SU-DHL-6 (cell line): ENCODE data around the gene DDB1.

Source experiments
- H2AFZ ChIP-seq: fragments of 200-600 bp; sonication (generic); 2 replicates; pipeline ENCODE4 v1.6.1; 2014; ENCODE audit warnings: low read depth, mild to moderate bottlenecking, moderate library complexity, mixed read lengths, antibody characterized with exemption, low read length; ENCODE audit not compliant: severe bottlenecking
- H3F3A ChIP-seq: fragments of 200-600 bp; shearing (Covaris generic); 2 replicates; pipeline ENCODE4 v1.6.0; 2016; ENCODE audit warnings: antibody characterized with exemption, mild to moderate bottlenecking; ENCODE audit not compliant: insufficient read depth
- H3K27ac ChIP-seq: fragments of 200-600 bp; sonication (generic); 2 replicates; pipeline ENCODE4 v1.5.1; 2016; ENCODE audit warnings: low read depth, mild to moderate bottlenecking, low read length, moderate library complexity, mixed read lengths
- H3K27me3 ChIP-seq: fragments of 200-600 bp; sonication (generic), shearing (Covaris generic); 2 replicates; pipeline ENCODE4 v1.6.0; 2014; ENCODE audit warnings: mild to moderate bottlenecking, low read length
- H3K36me3 ChIP-seq: fragments of 200-600 bp; sonication (generic); 2 replicates; pipeline ENCODE4 v1.6.1; 2014; ENCODE audit warnings: mild to moderate bottlenecking, low read length, mixed read lengths
- H3K4me2 ChIP-seq: fragments of 300-600, 200-600 bp; shearing (Covaris generic), sonication (generic); 2 replicates; pipeline ENCODE4 v1.6.0; 2014; ENCODE audit warnings: low read length, low read depth, mild to moderate bottlenecking; ENCODE audit not compliant: poor library complexity, severe bottlenecking
- H3K4me3 ChIP-seq: fragments of 200-600 bp; sonication (generic); 2 replicates; pipeline ENCODE4 v1.5.1; 2014; ENCODE audit warnings: antibody characterized with exemption, low read length, mild to moderate bottlenecking, mixed read lengths; ENCODE audit not compliant: insufficient read depth, poor library complexity, severe bottlenecking
- H3K79me2 ChIP-seq: fragments of 200-600 bp; sonication (generic); 2 replicates; pipeline ENCODE4 v1.6.1; 2014; ENCODE audit warnings: mild to moderate bottlenecking, low read length, moderate library complexity; ENCODE audit not compliant: insufficient read depth
- H3K9ac ChIP-seq: fragments of 200-600 bp; sonication (generic); 2 replicates; pipeline ENCODE4 v1.7.0; 2014; ENCODE audit warnings: mild to moderate bottlenecking, low read length
- H3K9me2 ChIP-seq: fragments of 200-600 bp; sonication (generic); replicated peaks from 2 replicates; pipeline ENCODE4 v1.6.1; 2014; ENCODE audit warnings: low read length; ENCODE audit not compliant: insufficient read depth
- H3K9me3 ChIP-seq: fragments of 200-600 bp; sonication (generic); 2 replicates; pipeline ENCODE4 v1.6.1; 2014; ENCODE audit warnings: low read length, mixed read lengths; ENCODE audit not compliant: insufficient read depth
- H4K20me1 ChIP-seq: fragments of 200-600 bp; sonication (generic); 2 replicates; pipeline ENCODE4 v1.6.1; 2014; ENCODE audit warnings: low read depth, mild to moderate bottlenecking, antibody characterized with exemption, low read length, moderate library complexity, mixed read lengths
- CTCF ChIP-seq: fragments of 200-600 bp; sonication (generic); IDR thresholded peaks from one replicate; pipeline ENCODE4 v1.5.1; 2017; ENCODE audit warnings: antibody characterized with exemption, mild to moderate bottlenecking, low read length, moderate library complexity; ENCODE audit not compliant: insufficient read depth, poor library complexity, severe bottlenecking
- EZH2phosphoT487 ChIP-seq: fragments of 200-600 bp; sonication (generic), shearing (Covaris generic); conservative IDR thresholded peaks from 2 replicates; pipeline ENCODE4 v1.6.1; 2018; ENCODE audit warnings: mild to moderate bottlenecking, antibody characterized with exemption, low read length, moderate library complexity, mixed read lengths

DDB1 gene

GRCh38 chr11:61327669-61328071, 5.2 kb downstream of the DDB1 start:
- H3K4me2 ChIP-seq = no peak overlapping the region
- H3K9ac ChIP-seq = no peak overlapping the region
- no peak overlapping the region for H3K27ac ChIP-seq
- H3F3A ChIP-seq = no peaks in the 10 kb centered on the region
- H3K36me3 ChIP-seq = peaks cover 26% of the 10 kb centered on the region
- H3K79me2 ChIP-seq = peaks cover 52% of the 10 kb centered on the region
- no peaks in the 10 kb centered on the region for H3K27me3 ChIP-seq
- H4K20me1 ChIP-seq = peaks cover 17% of the 10 kb centered on the region; the same call in 1 of the 2 replicates
- TF ChIP-seq EZH2phosphoT487 (no peak), CTCF (no peak)
- H2AFZ ChIP-seq = no peak overlapping the region
- no peaks in the 10 kb centered on the region for H3K9me3 ChIP-seq
- H3K4me3 ChIP-seq = no peak overlapping the region
- H3K9me2 ChIP-seq = no peaks in the 10 kb centered on the region

- H3F3A ChIP-seq = no peaks in the 10 kb centered on the region
- H3K9ac ChIP-seq = no peak overlapping the region
- peaks cover 44% of the 10 kb centered on the region for H3K36me3 ChIP-seq
- H3K79me2 ChIP-seq = peaks cover 34% of the 10 kb centered on the region
- H3K4me2 ChIP-seq = no peak overlapping the region
- no peak overlapping the region for H2AFZ ChIP-seq
- TF ChIP-seq CTCF (no peak), EZH2phosphoT487 (no peak)
- no peak overlapping the region for H3K4me3 ChIP-seq
- no peak overlapping the region for H3K27ac ChIP-seq
- no peaks in the 10 kb centered on the region for H3K9me3 ChIP-seq
- 0 out of 2 replicates have a peak, but pooled peaks cover 4% of the 10 kb centered on the region for H4K20me1 ChIP-seq
- H3K27me3 ChIP-seq = no peaks in the 10 kb centered on the region
- no peaks in the 10 kb centered on the region for H3K9me2 ChIP-seq
These were observed 7.1 kb downstream of the DDB1 start for GRCh38 chr11:61325649-61326414.

GRCh38 chr11:61315260-61315659, 17.6 kb downstream of the DDB1 start:
- Histone ChIP-seq H4K20me1 (no peaks in the 10 kb centered on the region), H3K36me3 (peaks cover 17% of the 10 kb centered on the region; the same call in 1 of the 2 replicates), H3K27me3 (no peaks in the 10 kb centered on the region), H2AFZ (no peak overlapping the region), H3K79me2 (no peaks in the 10 kb centered on the region), H3K4me3 (no peak overlapping the region), H3K9me3 (no peaks in the 10 kb centered on the region), H3K4me2 (no peak overlapping the region), H3K27ac (no peak overlapping the region), H3F3A (no peaks in the 10 kb centered on the region), H3K9ac (no peak overlapping the region), H3K9me2 (no peaks in the 10 kb centered on the region)
- TF ChIP-seq EZH2phosphoT487 (no peak), CTCF (no peak)
